Fibroblast of skin of scalp (primary cell): ENCODE data around the gene GSTM1. TPM values are rescaled to one million over a fixed set of nuclear protein-coding genes. Genes with fewer than 3 reads are reported as not detected.

ENCODE experiments used
- DNase-seq: peaks from one replicate; pipeline ENCODE4 v3.0.0-alpha.2; 2013
- polyA plus RNA-seq, 2 experiments: library from polyadenylated mRNA; unstranded; fragments of 120-200 nt; gene quantifications; one replicate each; pipeline ENCODE4 v1.2.1, GENCODE V29; 2013; ENCODE audit not compliant: insufficient read length in 2 of 2

Gene GSTM1
- polyA plus RNA-seq (2013, experiment 1 of 2; ENCODE audit: insufficient read length) = 44.3 TPM
- 48.2 TPM for polyA plus RNA-seq (2013, experiment 2 of 2; ENCODE audit: insufficient read length)

DNA sequence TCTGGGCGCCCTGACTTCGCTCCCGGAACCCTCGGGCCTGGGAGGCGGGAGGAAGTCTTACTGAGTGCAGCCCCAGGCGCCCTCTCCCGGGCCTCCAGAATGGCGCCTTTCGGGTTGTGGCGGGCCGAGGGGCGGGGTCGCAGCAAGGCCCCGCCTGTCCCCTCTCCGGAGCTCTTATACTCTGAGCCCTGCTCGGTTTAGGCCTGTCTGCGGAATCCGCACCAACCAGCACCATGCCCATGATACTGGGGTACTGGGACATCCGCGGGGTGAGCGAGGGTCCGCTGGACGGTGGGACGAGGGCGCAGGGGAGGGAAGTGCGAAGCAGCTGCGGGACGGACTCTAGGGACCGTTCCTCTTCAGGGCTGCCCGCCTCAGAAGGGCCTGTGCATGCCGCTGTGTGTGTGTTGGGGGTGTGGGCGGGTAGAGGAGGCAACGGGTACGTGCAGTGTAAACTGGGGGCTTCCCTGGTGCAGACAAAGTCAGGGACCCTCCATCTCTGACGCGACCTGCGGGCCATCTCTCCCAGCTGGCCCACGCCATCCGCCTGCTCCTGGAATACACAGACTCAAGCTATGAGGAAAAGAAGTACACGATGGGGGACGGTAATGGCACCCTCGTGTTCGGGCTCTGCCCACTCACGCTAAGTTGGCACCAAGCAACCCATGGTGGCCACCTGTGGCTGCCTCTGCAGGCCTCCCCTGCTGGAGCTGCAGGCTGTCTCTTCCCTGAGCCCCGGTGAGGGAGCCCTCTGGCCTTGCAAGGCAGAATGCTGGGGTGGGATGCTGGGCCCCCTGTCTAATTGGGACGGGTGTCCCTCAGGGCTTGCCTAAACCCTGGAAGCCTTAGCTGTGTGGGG is at the start of gene GSTM1:
Gene GSTM1 (plus strand): TSS at position 177 of the 859 bp plus-strand sequence. CDS start 57 bp downstream, at position 234.
- DNase-seq = peak; percentile 81

DNA sequence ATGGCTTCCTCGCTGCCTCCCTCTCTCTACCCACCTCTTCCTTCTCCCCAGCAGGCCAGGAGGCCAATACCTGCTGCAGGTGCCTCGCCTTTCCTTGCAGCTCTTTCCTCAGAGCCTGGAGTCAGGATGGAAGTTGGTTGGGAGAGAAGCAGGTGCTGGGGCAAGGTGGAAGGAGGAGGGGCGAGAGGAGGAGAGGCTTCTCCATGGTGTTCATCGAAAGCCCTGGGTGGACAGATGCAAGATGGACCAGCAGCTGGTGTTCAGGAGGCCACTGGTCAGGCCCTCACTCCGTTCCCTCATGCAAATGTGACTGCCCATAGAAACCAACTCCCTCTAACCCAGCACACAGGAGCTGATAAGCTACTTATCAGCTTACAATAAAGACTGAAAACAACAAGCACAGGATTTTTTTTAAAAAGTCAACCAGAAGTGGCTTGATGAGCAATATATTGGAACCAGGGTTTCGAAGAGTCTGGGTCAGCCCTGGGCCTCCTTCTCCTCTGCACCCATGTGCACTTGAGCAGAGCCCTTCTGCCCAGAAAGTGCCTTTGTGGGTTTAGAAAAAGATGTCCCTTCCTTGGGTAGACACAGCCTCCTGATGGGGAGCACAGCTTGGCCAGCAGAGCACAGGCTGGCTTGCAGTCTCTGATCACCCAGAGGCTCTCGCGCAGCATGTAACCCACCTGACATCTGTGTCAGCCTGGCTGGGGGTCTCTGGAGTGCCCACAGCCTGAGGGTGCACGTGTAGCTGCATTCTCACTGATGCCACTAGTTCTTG is 48.4 kb upstream of the GSTM1 start:
- no peak for DNase-seq

DNA sequence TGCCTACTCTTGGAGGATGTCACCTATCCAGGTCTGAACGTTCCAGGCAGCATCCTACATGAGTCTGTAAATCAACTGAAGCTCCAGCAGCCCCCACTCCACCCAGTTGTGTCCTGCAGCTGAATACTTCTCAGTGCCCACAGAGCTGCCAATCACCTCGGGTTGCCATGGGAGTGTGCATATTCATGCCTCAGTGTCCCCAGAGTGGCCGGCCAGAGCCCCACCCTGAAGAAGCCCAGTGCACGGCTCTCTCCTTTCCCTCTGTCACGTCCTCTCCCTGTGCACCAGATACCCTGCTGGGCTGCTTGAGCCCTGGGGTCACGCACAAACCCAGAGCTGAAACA is 47.8 kb upstream of the GSTM1 start:
- no peak for DNase-seq

DNA sequence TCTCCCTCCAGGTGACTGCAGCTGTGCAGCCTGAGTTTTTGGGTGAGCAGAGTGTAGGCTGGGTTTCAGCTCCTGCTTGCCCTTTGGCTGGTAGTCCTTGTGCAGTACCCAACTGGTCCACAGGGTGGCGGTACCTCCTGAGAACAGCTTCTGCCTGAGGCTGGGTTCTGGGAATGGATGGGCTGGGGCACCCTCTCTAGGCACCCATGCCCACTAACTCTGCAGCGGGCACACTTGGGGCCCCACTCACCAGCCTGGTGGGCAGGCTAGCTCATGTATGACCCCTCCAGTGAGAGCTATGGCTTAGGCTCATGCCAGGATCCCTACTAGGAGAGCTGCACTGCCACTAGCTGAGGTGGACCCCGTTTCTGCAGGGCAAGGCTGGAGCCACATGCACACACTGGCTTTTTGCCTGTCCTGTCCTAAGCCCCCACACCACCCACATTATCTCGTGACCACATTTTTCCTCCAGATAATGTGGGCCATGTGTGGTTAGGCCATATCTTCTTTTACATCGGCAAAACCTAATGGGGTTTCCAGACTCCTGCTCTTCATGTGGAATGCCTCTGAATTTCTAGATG is 47.2 kb upstream of the GSTM1 start:
- peak; percentile 64 for DNase-seq

DNA sequence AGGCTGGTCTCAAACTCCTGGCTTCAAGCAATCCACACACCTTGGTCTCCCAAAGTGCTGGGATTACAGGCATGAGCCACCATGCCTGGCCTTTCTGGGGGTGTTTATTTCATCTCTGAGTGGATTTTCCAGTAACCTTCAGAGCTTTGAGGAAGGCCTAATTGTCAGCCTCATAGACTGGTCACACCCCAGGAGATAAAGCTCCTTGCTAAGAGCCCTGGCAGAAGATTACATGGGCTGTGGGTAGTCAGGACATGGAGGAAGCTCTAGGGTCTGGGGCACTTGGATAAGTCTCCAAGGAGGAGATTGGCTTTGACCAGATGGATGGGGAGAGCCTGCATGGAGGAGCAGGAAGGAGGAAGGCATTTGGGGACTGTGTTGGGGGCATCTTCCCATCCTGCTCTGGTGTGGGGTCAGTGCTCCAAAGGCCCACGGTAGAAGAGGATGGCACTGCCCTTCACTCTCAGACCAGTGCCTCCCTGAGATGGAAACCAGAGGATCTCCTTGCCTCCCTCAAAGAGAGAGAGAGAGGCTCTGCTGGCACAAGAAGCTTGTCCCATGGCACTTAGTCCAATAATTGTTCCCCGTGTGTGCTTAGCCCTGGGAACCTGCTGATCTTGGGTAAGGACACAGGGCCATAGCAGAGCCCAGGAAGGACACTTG is 46.4 kb upstream of the GSTM1 start:
- no peak for DNase-seq

DNA sequence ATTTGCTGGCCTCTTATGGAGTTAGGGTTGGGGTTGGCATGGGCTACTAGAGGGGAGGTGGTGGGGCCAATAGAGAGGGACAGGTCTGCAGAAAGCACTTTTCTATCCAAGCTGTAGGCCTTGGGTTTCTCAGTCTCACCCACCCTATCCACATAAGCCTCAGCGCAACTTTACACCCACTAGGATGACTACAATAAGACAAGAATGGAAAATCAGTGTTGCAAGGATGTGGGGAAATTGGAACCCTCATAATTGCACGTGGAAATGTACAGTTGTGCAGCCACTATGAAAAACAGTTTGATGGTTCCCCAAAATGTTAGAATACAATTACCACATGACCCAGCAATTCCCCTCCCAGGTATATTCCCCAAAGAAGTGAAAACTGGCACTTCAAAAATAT is 45.8 kb upstream of the GSTM1 start:
- no peak for DNase-seq

DNA sequence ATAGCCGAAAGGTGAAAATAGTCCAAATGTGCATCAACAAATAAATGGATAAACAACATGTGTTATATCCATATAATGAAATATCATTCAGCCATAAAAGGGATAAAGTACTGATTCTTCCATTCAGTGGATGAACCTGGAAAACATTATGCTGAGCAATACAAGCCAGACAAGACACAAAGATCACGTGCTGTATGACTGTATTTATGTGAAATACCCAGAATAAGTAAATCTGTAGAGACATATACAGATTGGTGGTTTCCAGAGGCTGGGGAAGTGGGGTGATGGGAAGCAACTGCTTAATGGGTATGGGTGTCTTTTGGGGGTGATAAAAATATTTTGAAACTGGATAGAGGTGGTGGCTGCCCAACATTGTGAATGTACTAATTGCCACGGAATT is 45.0 kb upstream of the GSTM1 start:
- no peak for DNase-seq

DNA sequence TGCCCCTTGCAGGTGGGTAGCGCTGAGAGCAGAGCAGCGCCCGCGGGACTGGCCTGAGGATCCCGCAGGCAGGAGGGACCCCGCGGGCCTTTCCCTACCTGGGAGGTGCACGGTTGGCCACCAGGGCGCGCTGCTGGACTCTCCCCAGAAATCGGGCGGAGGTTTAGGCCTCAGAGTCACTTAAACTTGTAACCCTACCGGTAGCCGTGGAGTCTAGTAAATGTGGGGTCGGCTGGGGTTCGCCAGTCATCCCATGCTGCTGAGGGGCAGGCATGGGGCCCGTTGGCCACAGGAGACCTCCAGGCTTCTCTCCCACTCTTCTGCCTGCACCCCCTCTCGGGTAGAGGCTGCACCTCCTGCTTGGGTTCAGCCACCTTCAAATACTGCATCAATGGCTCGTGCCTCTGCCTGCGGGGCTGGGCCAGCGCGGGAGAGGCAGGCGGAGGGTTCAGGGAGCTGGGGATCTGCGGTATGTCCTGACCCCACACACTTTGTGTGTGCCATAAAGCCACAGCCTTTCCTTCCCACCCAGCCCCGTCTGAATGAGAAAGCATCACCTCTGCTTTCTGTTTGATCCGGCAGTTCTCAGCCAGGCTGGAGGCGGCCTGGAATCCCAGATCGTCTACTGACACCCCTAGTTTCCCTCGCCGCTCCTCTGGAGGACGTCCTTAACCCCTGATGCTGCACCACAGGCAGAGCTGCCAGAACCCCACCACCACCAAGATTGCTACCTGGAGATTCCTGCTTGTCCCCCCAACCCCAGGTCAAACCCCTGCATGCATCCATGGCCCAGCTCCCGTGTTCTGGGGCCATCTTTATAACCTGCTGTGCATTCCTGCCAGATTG is 44.0 kb upstream of the GSTM1 start:
- peak; percentile 72 for DNase-seq

DNA sequence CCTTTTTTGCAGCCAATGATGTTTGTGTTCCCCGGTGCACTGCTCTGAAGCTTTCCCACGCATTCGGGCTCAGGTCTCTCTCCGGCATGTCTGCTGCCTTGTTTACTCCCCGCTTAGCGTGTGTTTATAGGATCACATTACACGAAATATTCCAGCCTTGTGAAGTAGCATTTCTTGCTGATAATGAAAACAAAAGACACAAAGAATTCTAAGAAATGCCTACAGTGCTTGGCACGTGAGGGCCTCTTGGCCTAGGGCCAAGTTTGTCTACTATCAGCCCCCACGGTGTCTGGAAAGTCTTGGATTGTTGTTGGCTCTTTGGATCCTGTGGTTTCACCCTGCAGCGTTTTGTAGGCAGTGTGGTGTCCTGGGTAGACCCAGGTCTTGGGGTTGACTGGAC is 42.9 kb upstream of the GSTM1 start:
- no peak for DNase-seq

DNA sequence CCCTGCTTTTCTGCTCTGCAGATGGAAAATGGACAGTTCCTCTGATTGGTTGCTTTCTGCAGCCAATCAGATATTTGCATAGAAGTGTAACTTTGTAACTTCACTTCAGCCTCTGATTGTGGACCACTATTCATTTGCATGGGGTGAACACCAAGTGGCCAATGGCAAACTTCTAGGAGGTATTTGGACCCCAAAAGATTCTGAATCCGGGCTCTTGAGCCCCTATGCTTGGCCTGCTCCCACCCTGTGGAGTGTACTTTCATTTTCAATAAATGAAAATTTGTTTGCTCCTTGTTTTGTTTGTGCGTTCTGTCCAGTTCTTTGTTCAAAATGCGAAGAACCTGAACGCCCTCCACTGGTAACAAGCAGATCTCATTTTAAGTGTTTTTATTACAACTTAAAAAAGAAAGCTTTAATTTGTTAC is 38.1 kb upstream of the GSTM1 start:
- no peak for DNase-seq

DNA sequence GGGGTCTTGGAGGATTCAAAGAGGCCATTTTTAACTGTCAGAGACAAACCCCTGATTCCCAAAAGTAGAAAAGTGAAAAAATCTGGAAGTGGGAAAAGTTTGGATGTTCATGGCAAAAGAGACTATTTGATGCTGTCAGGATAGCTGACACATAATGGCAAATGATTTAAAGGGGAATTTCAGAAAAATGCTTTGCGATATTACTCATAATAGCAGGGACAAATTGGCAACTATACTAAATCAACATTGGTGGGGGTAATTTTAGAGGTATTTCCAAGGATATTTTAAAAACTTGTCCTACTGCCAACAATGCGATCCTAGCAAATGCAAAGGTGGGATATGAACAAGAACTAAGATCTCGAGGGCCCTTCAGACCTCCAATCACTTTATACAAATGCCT is 37.0 kb upstream of the GSTM1 start:
- DNase-seq = peak; percentile 68

DNA sequence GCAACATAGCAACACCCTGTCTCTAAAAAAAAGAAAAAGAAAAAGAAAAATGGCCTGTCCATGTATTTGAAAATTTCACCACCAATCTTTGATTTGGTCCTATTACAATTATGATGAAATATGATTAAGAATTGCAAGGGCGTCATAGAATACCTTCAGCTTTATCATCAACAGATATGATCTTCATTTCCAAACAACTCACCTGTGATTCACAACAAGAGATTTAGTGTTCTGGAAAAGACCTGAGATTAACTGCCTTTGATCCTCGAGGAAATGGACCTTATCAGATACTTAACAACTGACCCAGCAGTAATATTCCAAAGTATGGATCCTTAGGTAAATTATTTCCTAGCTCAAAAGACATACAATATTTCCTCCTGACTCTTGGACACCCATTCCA is 35.2 kb upstream of the GSTM1 start:
- no peak for DNase-seq

DNA sequence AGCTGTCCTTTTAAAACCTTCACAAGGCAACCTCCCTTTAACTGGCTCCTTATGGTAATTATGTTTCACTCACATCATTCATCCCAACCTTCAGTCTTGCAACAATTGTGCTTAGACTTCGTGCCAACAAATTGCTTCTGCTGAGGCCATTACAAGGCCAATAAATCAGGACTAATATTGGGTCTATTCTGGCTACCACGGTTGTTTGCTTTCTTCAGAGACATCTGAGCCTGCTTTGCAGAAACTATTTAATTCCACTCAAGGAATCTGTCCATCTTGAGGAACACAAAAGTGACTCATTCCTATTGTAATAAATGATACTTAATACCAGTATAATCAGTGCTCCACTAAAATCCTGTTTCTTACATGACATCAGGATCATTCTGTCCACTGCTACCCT is 34.3 kb upstream of the GSTM1 start:
- no peak for DNase-seq

DNA sequence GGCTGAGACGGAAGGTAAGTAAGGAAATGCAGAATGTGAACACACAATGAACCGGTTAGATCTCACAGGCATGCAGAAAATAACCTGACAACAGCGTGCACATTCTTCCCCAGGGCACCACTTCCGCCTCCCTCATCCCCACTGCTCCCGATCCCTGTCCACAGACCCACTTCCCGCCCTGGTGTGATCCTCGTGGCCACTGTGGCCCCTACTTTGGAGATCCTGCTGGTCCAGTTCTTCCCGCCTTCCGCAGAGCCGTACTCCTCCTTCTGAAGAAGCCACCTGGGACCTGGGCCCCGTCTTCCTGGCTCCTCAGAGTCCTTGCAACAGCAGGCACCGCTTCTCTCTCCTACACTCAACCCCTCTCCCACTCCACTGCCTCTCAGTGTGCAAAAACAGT is 33.1 kb upstream of the GSTM1 start:
- no peak for DNase-seq

DNA sequence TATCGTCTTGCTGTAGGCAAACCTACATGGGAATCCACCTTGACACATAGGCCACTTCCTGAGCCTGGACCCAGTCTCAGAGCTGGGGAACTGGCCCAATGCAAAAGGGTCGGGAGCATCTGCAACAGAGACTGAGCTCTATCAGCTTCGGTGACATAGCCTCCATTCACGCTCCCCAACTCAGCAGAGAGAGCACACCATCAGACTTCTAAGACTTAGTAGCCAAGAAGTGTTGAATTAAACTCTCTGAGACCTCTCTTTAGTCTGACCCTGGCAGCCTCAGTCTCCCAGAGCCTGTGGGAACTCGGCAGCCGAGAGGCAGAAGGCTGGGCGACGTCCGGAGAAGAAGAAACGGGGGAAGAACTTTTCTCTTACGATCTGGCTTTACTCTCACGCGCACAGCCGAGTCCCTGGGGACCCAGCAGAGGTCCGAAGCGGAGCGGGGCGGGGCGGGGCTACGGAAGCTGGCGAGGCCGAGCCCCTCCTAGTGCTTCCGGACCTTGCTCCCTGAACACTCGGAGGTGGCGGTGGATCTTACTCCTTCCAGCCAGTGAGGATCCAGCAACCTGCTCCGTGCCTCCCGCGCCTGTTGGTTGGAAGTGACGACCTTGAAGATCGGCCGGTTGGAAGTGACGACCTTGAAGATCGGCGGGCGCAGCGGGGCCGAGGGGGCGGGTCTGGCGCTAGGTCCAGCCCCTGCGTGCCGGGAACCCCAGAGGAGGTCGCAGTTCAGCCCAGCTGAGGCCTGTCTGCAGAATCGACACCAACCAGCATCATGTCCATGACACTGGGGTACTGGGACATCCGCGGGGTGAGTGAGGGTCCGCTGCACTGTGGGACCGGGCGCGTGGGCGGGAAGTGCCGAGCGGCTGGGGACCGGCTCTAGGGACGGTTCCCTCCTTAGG is 31.8 kb upstream of the GSTM1 start, which contains the start of gene GSTM4:
Gene GSTM4 (plus strand): TSS at position 485 of the 905 bp plus-strand sequence. CDS start 291 bp downstream, at position 776.
- peak; percentile 83 for DNase-seq

DNA sequence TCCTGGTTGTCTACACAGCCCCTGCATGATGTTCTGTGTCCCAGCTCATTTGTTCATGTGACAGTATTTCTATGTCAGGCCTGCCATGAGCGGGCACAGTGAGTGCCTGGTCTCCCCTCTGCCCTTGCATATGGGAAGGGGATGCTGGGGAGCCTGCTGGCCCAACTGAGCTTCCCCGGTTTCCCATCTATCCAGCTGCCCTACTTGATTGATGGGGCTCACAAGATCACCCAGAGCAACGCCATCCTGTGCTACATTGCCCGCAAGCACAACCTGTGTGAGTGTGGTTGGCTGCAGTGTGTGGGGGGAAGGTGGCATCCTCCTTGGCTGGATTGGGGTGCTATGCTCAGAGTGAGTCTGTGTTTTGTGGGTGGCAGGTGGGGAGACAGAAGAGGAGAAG is 30.2 kb upstream of the GSTM1 start:
- no peak for DNase-seq

DNA sequence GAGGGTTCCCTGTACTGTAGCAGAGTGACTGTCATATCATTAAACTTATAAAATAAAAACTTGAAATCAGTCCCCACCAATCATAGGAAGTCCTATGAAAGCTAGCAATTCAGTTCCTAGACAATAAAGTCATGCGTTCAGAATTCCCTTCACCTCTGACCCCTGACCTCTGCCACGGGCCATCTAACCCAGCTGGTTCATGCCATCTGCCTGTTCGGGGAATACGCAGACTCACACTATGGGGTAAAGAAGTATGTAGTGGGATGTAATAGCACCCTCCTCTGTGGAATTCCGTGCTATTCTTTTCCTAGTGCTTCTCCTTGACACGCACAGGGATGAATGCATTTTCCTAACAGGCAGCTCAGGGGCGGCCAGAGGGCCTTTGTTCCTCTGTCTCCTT is 29.6 kb upstream of the GSTM1 start:
- DNase-seq = no peak

DNA sequence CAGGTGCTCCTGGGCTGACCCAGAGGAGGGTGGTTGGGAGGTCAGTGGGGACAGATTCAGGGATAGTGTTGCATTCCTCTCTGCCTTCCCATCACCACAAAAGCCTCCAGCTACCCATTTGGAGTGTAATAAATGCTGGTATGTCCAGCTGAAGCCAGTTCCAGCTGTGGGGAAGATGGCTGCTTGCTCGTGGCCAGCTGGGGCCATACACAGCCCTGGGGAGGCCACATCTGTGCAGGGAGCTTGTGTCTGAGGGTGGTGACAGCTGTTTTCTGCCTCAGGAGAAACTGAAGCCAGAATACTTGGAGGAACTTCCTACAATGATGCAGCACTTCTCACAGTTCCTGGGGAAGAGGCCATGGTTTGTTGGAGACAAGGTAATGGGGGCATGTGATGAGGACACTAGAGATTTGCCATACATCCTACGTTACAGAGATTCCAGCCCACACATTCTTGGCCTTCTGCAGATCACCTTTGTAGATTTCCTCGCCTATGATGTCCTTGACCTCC is 29.0 kb upstream of the GSTM1 start:
- DNase-seq = no peak

DNA sequence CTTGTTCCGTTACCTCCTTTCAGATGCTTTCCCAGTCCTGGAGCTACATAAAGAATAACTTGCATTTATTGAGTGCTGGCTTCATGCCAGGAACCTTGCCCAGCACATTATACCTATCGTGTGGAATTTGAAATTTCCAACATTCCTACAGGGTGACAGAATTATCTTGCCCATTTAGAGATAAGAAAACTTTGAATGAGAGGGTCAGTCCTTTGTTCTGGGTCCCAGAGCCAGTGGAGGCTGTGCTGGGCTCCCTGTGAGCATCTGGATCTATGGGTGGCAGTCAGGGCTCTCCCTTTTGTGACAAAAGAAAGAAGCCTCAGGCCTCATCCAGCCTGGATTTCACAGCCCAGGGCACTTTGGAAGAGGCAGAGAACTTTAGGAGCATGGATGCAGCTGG is 28.5 kb upstream of the GSTM1 start:
- no peak for DNase-seq

DNA sequence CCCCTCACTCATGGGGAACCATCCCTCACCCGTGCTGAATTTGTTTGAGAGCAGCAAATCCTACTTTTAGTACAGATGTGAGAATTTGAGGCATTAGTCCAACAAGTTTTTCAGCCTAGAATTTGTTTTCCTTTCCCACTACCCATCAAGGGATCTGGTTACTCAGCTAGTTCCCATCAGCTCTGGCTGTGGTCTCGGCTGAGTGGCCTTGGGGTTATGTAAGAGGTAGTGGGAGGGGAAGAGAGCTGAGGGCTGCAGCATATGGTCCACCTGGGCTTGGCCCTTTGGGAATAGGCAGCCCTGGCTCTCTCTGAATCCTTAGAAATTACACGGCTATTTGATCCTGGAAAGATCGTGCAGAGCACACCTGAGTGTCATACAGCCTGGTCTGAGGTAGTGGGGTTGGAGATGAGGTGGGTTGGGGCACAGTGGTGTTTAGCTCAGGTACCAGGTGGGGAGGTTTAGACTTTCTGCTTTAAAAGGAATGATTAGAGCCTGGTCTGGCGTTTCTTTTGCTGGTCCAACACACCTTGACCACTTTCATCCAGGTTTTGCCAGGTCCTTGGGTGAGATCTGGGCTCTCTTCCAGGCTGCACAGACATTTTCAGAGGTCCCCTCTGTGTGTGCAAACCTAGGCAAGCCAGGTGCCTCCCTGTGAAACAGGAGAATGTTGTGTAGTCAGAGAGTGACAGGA is 27.5 kb upstream of the GSTM1 start:
- no peak for DNase-seq
